Neuron (in vitro differentiated cells): Measurements from ENCODE around the gene DIO3.

Experiments
- H2AFZ ChIP-seq: one replicate; pipeline ENCODE4 v1.6.1; 2013; ENCODE audit warnings: low read depth, mild to moderate bottlenecking, inconsistent platforms, low read length, moderate library complexity
- H3K27me3 ChIP-seq: one replicate; pipeline ENCODE4 v1.6.1; 2013; ENCODE audit warnings: low read length; ENCODE audit not compliant: insufficient read depth
- H3K36me3 ChIP-seq: one replicate; pipeline ENCODE4 v1.6.1; 2013; ENCODE audit warnings: low read length; ENCODE audit not compliant: insufficient read depth
- H3K4me1 ChIP-seq: one replicate; pipeline ENCODE4 v1.6.1; 2013; ENCODE audit warnings: low read length; ENCODE audit not compliant: insufficient read depth
- H3K4me3 ChIP-seq: 2 replicates; pipeline ENCODE4 v1.5.1; 2013; ENCODE audit warnings: mild to moderate bottlenecking, low read length, moderate library complexity
- H3K9me3 ChIP-seq: one replicate; pipeline ENCODE4 v1.6.1; 2013; ENCODE audit warnings: low read length

The DIO3 gene

GRCh38 chr14:101604228-101604934 is 43.1 kb downstream of the DIO3 start:
- Histone ChIP-seq H3K4me1 (no peaks in the 10 kb centered on the region), H2AFZ (no peak overlapping the region)

DNA sequence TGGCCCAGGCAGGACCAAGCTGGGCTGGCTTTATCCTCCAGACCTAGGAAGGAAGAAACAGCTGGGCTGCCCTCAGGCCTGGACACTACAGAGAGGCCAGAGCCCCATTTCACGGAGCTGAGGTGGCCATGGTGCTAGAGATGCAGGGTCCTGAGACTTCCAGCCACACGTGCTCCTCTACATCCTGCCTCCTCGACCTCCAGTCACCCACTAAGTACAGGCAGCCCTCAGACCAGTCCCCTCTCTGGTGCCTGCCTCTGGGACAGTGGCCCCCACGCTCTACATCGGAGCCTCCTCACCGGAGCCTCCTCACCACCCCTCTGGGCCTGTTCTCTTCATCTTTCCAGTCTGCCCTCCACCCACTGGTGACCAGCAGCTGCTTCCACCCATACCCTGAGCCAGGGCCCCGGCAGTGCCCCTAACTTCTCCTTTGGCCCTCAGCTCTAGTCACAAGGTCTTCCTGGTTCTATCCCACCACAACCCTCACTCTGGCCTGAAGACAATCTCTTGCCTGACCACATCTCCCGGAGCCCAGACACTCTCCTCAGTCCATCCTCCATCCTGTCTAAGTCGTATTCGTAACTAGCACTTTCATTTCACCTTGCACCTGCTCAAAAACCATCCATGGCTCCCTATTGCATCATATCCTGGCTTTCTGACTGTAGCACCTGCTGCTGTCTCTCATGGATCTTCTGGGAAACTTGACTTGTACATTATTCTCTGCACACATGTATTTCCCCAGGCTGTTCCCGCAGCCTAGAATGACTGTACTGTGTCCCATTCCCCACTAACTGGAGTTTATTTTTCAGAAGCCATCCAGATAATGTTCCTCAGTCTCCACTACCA is 43.9 kb downstream of the DIO3 start:
- peaks cover 12% of the 10 kb centered on the region for H3K27me3 ChIP-seq
- no peak overlapping the region for H2AFZ ChIP-seq
- H3K9me3 ChIP-seq, result peaks cover 2% of the 10 kb centered on the region
- H3K4me3 ChIP-seq, result no peak overlapping the region
- H3K4me1 ChIP-seq, result no peaks in the 10 kb centered on the region
- no peaks in the 10 kb centered on the region for H3K36me3 ChIP-seq

More at GRCh38 chr14:101604228-101604934, 43.1 kb downstream of the DIO3 start:
- peaks cover 12% of the 10 kb centered on the region for H3K27me3 ChIP-seq
- H3K4me3 ChIP-seq, result no peak overlapping the region
- H3K36me3 ChIP-seq, result no peaks in the 10 kb centered on the region
- H3K9me3 ChIP-seq, result peaks cover 2% of the 10 kb centered on the region

GRCh38 chr14:101605836-101606235 is 44.5 kb downstream of the DIO3 start:
- H3K27me3 ChIP-seq, result peaks cover 12% of the 10 kb centered on the region
- peaks cover 2% of the 10 kb centered on the region for H3K9me3 ChIP-seq
- no peak overlapping the region for H2AFZ ChIP-seq
- H3K36me3 ChIP-seq, result no peaks in the 10 kb centered on the region
- H3K4me3 ChIP-seq, result no peak overlapping the region
- no peaks in the 10 kb centered on the region for H3K4me1 ChIP-seq
